ENCODE measurements around the gene MSI2.

DNA sequence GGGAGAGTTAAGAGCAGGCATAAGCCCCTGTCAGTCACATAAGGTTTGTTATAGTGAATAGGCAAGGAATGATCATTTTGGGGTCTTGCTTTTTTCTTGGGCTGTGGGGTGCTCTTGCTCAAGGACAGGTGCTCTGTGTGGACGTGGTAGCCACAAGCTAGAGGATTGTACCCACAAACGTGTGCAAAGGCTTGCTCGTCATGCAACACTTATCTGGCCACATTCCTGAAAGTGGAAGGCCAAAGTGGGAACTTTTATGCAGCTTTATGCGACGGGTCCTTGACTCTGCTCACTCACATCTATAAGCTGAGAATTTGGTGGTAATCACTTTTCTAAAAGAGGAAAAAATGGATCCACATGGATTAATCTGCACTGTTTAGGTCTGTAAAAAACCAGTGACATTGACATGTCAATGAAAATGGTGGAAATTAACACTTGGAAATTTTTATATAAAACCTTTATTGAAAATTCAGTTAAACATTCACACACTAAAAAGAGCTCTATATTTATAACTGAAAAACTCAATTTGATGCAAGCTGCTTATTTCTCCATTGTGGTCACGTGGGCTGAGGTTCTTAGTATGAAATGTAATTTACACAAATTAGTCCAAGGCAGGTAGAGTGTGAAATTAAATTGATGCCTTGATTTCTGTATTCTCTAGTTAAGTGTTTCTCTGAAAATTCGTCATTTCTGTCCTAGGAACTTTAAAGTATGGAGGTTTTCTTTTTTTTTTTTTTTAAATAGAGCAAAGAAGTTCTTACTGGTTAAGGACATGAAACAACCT is 162.3 kb downstream of the MSI2 start:
- TF ChIP-seq, protein P1, sequence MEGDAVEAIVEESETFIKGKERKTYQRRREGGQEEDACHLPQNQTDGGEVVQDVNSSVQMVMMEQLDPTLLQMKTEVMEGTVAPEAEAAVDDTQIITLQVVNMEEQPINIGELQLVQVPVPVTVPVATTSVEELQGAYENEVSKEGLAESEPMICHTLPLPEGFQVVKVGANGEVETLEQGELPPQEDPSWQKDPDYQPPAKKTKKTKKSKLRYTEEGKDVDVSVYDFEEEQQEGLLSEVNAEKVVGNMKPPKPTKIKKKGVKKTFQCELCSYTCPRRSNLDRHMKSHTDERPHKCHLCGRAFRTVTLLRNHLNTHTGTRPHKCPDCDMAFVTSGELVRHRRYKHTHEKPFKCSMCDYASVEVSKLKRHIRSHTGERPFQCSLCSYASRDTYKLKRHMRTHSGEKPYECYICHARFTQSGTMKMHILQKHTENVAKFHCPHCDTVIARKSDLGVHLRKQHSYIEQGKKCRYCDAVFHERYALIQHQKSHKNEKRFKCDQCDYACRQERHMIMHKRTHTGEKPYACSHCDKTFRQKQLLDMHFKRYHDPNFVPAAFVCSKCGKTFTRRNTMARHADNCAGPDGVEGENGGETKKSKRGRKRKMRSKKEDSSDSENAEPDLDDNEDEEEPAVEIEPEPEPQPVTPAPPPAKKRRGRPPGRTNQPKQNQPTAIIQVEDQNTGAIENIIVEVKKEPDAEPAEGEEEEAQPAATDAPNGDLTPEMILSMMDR (conservative IDR thresholded peaks at IDR 0.05; ENCODE audit: low read depth in 2 of 2) = no peak
- no peak for TF ChIP-seq EZH2 (IDR thresholded peaks at IDR 0.05; ENCODE audit: low read depth, unreplicated experiment)
- TF ChIP-seq, protein P2, sequence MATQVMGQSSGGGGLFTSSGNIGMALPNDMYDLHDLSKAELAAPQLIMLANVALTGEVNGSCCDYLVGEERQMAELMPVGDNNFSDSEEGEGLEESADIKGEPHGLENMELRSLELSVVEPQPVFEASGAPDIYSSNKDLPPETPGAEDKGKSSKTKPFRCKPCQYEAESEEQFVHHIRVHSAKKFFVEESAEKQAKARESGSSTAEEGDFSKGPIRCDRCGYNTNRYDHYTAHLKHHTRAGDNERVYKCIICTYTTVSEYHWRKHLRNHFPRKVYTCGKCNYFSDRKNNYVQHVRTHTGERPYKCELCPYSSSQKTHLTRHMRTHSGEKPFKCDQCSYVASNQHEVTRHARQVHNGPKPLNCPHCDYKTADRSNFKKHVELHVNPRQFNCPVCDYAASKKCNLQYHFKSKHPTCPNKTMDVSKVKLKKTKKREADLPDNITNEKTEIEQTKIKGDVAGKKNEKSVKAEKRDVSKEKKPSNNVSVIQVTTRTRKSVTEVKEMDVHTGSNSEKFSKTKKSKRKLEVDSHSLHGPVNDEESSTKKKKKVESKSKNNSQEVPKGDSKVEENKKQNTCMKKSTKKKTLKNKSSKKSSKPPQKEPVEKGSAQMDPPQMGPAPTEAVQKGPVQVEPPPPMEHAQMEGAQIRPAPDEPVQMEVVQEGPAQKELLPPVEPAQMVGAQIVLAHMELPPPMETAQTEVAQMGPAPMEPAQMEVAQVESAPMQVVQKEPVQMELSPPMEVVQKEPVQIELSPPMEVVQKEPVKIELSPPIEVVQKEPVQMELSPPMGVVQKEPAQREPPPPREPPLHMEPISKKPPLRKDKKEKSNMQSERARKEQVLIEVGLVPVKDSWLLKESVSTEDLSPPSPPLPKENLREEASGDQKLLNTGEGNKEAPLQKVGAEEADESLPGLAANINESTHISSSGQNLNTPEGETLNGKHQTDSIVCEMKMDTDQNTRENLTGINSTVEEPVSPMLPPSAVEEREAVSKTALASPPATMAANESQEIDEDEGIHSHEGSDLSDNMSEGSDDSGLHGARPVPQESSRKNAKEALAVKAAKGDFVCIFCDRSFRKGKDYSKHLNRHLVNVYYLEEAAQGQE (IDR thresholded peaks at IDR 0.05; ENCODE audit: unreplicated experiment) = no peak
- no peak for TF ChIP-seq POLR2AphosphoS5 (IDR thresholded peaks at IDR 0.05; ENCODE audit: low read depth)
- no peak for TF ChIP-seq EZH2phosphoT487 (IDR thresholded peaks at IDR 0.05; ENCODE audit: unreplicated experiment)
- TF ChIP-seq CREB1 (CRISPR knock-in tag; IDR thresholded peaks at IDR 0.05; ENCODE audit: low read depth) = no peak
- TF ChIP-seq JUNB (IDR thresholded peaks at IDR 0.05; ENCODE audit: unreplicated experiment) = no peak
- no peak for TF ChIP-seq ZNF331 (CRISPR knock-in tag; IDR thresholded peaks at IDR 0.05; ENCODE audit: low read depth)
- no peak for TF ChIP-seq ZNF114 (CRISPR knock-in tag; IDR thresholded peaks at IDR 0.05)
- TF ChIP-seq NANOG (IDR thresholded peaks at IDR 0.05; ENCODE audit: borderline replicate concordance) = no peak
- no peak for TF ChIP-seq STAT1 (IDR thresholded peaks at IDR 0.05; ENCODE audit: unreplicated experiment)
- TF ChIP-seq, protein P3, sequence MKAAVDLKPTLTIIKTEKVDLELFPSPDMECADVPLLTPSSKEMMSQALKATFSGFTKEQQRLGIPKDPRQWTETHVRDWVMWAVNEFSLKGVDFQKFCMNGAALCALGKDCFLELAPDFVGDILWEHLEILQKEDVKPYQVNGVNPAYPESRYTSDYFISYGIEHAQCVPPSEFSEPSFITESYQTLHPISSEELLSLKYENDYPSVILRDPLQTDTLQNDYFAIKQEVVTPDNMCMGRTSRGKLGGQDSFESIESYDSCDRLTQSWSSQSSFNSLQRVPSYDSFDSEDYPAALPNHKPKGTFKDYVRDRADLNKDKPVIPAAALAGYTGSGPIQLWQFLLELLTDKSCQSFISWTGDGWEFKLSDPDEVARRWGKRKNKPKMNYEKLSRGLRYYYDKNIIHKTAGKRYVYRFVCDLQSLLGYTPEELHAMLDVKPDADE (IDR thresholded peaks at IDR 0.05) = no peak

Measured in GM23338 (cell line).